T-helper 1 cell treated with Interleukin-12 subunit alpha and Interleukin-12 subunit beta and Interleukin-4 antibody, amounts not matched to agents 30 μg/mL and 1 μg/mL, for 36 hours (primary cell): ENCODE data around the gene CIP2A.
A peak's percentile ranks its signal among the peaks of the same experiment; 100 is the strongest.
"Not testable (repeated sequence)": the region's sequence is repeated elsewhere in the genome, so short reads cannot be mapped to it uniquely, and the experiment has no call there.

Experiments
- H3K27ac Mint-ChIP-seq: one replicate; pipeline ENCODE4 v1.8.0; 2021; ENCODE audit warnings: mild to moderate bottlenecking, mixed read lengths
- H3K27me3 Mint-ChIP-seq: one replicate; pipeline ENCODE4 v1.8.0; 2021; ENCODE audit warnings: low read depth, mixed read lengths
- H3K36me3 Mint-ChIP-seq: one replicate; pipeline ENCODE4 v1.8.0; 2021; ENCODE audit warnings: low read depth, mixed read lengths
- H3K4me1 Mint-ChIP-seq: one replicate; pipeline ENCODE4 v1.8.0; 2021; ENCODE audit warnings: low read depth, mixed read lengths
- H3K4me3 Mint-ChIP-seq: one replicate; pipeline ENCODE4 v1.8.0; 2021; ENCODE audit warnings: mild to moderate bottlenecking, moderate library complexity, mixed read lengths
- H3K9me3 Mint-ChIP-seq: one replicate; pipeline ENCODE4 v1.8.0; 2021; ENCODE audit warnings: mixed read lengths

Gene CIP2A

DNA sequence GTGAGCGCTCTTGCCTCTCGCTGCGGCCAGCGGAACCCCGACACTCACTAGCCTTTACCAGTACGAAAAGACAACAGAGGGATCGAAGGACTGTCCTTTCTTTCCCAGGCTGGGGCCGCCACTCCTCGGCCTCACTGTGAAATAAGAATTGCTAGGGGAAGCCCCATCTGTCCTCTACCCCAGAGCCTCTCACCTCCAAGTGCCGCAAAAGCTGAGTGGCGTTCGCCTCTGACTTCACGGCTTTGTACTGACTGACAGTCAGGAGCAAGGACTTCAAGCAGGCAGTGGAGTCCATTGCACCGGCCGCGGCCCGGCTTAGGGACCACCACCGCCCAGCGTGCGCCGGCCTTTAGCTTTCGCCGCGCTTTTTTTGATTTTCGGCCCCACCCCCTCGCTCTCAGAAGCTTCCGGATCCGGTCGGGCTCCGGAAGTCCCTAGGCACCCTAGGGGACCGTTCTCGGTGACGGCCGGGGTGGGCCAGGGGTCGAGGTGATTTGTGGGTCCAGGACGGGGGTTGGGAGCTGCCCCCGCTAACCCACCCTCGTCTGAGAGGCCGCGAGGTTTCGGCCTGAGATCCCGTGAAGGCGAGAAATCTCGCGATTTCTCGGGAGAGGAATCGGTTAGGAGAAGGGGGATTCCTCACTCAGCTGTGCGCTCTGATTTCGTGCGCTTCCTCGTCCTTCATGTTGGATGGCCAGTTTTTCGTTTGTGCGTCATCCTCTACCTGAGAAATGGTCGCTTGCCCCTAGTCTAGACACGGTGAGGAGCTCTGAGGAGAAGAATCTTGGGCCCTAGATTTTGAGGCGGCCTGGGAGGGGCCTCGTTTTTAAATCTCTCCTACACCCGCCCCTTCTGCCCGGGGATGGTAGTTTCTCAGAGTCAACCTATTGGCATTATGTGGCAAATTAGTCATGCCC, at the start of gene CIP2A, which contains the start of gene DZIP3:
Gene CIP2A, minus strand, starts transcription at position 358 of the 917 bp plus-strand sequence. Its CDS starts 63 bp downstream, at position 295.
Gene DZIP3, plus strand, starts transcription at position 642 of the 917 bp plus-strand sequence. CDS start 15,685 bp downstream, outside the sequence.
- Mint-ChIP-seq H3K27me3 (no peaks in the 10 kb centered on the region), H3K36me3 (peaks cover 1% of the 10 kb centered on the region), H3K4me1 (peaks cover 50% of the 10 kb centered on the region), H3K27ac (peak within 1 kb of the TSS; percentile 99), H3K9me3 (no peaks in the 10 kb centered on the region), H3K4me3 (peak within 1 kb of the TSS; percentile 99)

DNA sequence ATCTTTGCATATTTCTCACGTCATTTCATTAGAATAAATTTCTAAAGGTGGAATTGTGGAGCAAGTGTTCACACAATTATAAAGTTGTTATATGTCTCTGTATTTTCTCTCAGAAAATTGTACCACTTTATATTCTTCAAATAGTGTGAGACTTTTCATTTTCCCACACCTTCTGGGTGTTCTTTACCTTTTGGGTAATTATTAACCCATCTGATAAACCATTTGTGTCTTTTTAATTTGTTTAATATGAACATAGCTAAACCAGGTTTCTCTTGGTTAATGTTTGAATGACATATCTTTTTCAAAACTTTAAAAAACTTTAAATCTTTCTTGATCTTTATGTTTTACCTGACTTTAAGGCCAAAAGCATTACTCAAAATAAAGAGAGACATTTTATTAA, 40.7 kb upstream of the CIP2A start:
- Mint-ChIP-seq H3K4me3 (no peak overlapping the region), H3K36me3 (peaks cover 3% of the 10 kb centered on the region), H3K4me1 (peaks cover 1% of the 10 kb centered on the region), H3K27ac (no peak overlapping the region), H3K27me3 (no peaks in the 10 kb centered on the region), H3K9me3 (no peaks in the 10 kb centered on the region)

DNA sequence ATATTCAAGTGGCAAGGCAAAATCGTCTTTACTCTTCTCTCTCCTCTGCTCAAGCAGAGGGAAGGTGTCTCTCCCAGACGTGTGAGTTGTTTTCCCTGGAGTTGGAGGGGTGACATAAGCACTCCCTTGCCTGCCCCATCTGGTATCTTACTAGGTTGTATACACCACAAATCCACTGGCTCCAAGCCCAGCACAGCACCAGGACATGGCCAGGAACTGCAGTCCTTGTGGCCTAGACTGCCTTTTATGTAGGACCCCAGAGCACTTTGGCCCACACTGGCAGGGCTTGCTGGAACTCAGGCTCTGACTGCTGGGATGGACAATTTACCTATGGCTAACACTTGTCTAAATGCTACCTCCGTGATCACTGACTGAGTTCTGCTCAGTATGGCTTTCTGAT, 34.3 kb upstream of the CIP2A start:
- no peaks in the 10 kb centered on the region for H3K4me1 Mint-ChIP-seq
- no peak overlapping the region for H3K27ac Mint-ChIP-seq
- H3K4me3 Mint-ChIP-seq: no peak overlapping the region
- H3K9me3 Mint-ChIP-seq: peaks cover 4% of the 10 kb centered on the region
- peaks cover 8% of the 10 kb centered on the region for H3K36me3 Mint-ChIP-seq
- H3K27me3 Mint-ChIP-seq: no peaks in the 10 kb centered on the region

DNA sequence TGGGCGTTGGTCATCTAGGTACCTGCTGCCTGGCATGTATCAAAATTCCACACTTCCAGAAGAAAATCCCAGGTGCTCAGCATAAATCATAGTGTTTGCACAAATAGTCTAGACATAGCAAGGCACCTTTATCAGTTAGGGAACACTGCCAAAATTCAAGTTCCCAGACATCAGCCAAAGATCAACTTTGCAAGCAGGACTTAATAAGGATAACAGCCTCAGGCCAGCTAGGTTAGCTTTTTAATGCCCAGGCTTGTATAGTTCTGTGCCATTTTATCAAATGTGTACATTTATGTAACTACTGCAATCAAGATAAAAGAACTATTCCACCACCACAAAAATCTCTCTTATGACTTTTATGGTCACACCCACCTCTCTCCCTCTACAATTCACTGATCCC, 31.0 kb upstream of the CIP2A start:
- Mint-ChIP-seq H3K4me1 (no peaks in the 10 kb centered on the region), H3K36me3 (peaks cover 8% of the 10 kb centered on the region), H3K27ac (no peak overlapping the region), H3K27me3 (no peaks in the 10 kb centered on the region), H3K4me3 (no peak overlapping the region), H3K9me3 (peaks cover 4% of the 10 kb centered on the region)

DNA sequence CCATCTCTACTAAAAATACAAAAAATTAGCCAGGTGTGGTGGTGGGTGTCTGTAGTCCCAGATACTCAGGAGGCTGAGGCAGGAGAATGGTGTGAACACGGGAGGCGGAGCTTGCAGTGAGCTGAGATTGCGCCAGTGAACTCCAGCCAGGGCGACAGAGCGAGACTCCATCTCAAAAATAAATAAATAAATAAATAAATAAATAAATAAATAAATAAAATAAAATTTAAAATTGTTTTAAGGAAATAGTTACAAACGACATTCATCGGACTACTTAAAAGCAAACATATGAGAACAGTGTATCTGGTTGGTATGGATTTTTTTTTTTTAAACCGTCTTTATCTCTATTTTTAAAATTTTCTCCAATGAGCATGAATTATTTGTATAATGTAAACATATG, 26.9 kb upstream of the CIP2A start:
- H3K4me3 Mint-ChIP-seq, H3K4me1 Mint-ChIP-seq, H3K9me3 Mint-ChIP-seq, H3K36me3 Mint-ChIP-seq, H3K27me3 Mint-ChIP-seq, H3K27ac Mint-ChIP-seq: not testable (repeated sequence)

DNA sequence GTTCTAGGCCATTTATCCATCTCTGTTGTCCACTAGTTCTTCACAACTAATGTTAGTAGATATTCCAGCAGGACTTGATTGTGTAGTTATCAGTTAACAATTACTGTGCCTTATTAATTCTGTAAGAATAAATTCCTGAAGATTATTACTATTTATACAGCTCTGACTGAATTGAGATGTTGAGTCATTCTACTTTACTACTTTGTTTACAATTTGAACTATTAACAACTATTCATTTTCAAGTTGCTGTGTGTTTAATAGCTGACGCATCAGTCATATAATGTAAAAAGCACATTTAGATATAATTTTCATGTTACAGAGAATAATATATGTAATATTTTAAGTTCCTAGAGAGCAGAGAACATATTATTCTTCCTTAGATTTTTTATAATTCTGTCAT, 21.4 kb upstream of the CIP2A start:
- peaks cover under 1% of the 10 kb centered on the region for H3K4me1 Mint-ChIP-seq
- H3K36me3 Mint-ChIP-seq: peaks cover 4% of the 10 kb centered on the region
- no peak overlapping the region for H3K4me3 Mint-ChIP-seq
- H3K9me3 Mint-ChIP-seq: no peaks in the 10 kb centered on the region
- no peak overlapping the region for H3K27ac Mint-ChIP-seq
- no peaks in the 10 kb centered on the region for H3K27me3 Mint-ChIP-seq

DNA sequence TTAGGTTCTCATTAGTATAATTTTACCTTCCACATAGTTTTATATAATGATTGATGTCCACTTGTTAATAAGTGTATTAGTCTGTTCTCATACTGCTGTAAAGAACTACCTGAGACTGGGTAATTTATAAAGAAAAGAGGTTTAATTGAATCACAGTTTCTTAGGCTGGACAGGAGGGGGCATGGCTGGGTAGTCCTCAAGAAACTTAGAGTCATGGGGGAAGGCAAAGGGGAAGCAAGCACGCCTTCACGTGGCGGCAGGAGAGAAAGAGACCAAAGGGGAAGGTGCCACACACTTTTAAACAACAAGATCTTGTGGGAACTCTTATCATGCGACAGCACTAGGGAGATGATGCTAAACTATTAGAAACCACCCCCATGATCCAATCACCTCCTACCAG, 19.5 kb upstream of the CIP2A start:
- Mint-ChIP-seq H3K4me3 (no peak overlapping the region), H3K9me3 (no peaks in the 10 kb centered on the region), H3K27me3 (no peaks in the 10 kb centered on the region), H3K4me1 (peaks cover 16% of the 10 kb centered on the region), H3K36me3 (peaks cover 5% of the 10 kb centered on the region), H3K27ac (no peak overlapping the region)

DNA sequence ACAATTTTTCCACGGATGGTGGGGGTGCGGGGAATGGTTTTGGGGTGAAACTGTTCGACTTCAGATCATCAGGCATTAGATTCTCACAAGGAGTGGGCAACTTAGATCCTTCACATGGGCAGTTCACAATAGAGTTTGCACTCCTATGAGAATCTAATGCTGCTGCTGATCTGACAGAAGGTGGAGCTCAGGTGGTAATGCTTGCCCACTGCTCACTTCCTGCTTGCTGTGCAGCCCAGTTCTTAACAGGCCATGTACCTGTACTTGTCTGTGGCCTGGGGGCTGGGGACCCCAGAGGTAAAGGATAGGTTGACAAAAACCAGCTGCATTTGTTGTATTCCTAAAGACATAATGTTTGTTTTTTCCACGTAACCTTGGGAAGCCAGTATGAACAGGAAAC, 16.3 kb upstream of the CIP2A start:
- Mint-ChIP-seq H3K4me3 (no peak overlapping the region), H3K36me3 (peaks cover 11% of the 10 kb centered on the region), H3K4me1 (peaks cover 36% of the 10 kb centered on the region), H3K9me3 (peaks cover 5% of the 10 kb centered on the region), H3K27ac (peak overlapping the region; percentile 21), H3K27me3 (no peaks in the 10 kb centered on the region)

DNA sequence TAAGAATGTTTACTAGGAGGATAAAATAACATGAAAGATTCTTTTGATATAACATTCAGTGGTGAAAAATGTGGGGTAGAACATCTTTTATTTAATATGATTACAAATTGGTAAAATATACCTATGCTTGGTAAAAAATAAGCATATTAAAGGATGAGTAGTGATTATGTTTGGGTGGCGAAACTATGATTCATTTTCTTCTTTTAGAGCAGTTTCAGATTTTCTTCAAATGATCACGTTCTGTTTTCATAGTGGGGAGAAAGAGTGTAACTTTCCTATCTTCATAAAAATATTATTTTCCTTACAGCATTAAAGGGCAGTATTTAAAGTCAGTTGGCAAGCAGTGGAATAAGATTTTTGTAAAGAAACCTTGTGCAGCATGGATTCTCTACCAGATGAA, 15.8 kb upstream of the CIP2A start:
- Mint-ChIP-seq H3K27me3 (no peaks in the 10 kb centered on the region), H3K4me1 (peaks cover 36% of the 10 kb centered on the region), H3K36me3 (peaks cover 11% of the 10 kb centered on the region), H3K4me3 (no peak overlapping the region), H3K27ac (no peak overlapping the region), H3K9me3 (peaks cover 5% of the 10 kb centered on the region)

DNA sequence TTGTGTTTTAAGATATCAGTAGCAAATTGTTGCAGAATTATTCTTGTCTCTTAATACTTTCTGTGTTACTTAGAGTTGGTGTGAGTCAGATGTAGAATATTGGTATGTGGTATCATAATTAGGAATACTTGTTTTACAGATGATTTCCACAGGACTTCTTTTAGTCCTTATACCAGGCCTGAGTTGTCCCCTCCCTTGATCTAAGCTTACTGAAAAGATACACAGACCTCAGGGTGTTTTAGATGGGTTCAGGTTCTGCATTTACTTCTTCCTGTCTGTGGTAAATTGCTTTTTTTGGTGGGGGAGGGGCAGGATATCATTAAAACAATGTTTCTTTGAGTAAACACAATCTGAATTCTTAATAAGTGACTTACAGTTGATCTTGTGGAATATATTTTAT, 14.5 kb upstream of the CIP2A start:
- Mint-ChIP-seq H3K4me3 (peak overlapping the region; percentile 45), H3K27me3 (no peaks in the 10 kb centered on the region), H3K36me3 (peaks cover 11% of the 10 kb centered on the region), H3K4me1 (peaks cover 36% of the 10 kb centered on the region), H3K9me3 (peaks cover 5% of the 10 kb centered on the region), H3K27ac (peak overlapping the region; percentile 73)

DNA sequence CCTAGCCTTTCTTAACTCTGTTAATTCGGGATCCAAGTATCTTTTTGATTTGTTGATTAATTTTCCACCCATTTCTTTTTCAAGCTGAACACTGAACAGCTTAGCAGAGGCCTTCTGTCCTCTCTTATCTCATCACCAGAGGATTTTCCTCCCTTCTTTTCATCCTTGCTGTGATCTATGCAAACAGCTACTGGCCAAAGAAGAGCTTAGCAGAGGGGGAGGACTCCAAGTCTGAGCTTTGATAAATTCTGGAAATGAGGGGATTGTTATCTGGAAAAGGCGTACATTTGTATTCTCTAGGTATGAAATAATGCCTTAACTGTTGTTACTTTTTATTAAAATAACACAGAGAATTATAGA, 13.7 kb upstream of the CIP2A start:
- no peaks in the 10 kb centered on the region for H3K27me3 Mint-ChIP-seq
- H3K4me3 Mint-ChIP-seq: peak overlapping the region; percentile 59
- H3K9me3 Mint-ChIP-seq: peaks cover 5% of the 10 kb centered on the region
- peaks cover 36% of the 10 kb centered on the region for H3K4me1 Mint-ChIP-seq
- peak overlapping the region; percentile 73 for H3K27ac Mint-ChIP-seq
- peaks cover 11% of the 10 kb centered on the region for H3K36me3 Mint-ChIP-seq

DNA sequence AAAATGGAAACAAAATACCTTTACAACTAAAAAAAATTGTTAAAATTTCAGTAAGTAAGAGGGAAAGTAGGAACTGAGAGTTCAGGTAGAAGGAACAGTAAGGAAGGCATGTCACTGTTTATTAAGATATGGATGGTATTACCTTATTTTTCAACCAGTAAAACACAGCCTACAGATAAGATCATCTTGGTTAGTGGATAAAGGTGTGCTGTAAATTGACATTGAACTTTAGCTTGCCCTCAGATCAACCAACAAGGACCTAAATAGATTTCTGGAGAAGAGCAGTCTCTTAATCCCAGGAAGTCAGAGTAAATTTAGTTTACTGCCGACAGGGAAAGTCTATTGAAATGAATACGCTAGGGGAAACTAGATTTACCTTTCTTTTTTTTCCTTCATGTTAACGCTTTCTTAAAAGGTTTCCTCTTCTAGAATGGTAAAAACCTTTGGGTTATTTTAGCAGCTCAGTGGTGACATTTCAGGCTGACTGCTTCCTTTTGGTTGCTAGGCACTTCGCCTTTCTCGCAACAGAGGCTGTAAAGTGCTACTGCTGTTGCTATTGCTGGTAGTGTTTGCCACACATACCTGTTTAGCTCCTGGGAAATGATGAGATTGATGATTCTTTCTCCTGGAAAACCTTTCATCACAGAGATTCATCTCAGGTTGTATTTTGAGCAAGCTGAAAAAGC, 13.2 kb upstream of the CIP2A start:
- peaks cover 36% of the 10 kb centered on the region for H3K4me1 Mint-ChIP-seq
- H3K27me3 Mint-ChIP-seq: no peaks in the 10 kb centered on the region
- peaks cover 9% of the 10 kb centered on the region for H3K36me3 Mint-ChIP-seq
- peak overlapping the region; percentile 59 for H3K4me3 Mint-ChIP-seq
- peaks cover 5% of the 10 kb centered on the region for H3K9me3 Mint-ChIP-seq
- peak overlapping the region; percentile 73 for H3K27ac Mint-ChIP-seq

DNA sequence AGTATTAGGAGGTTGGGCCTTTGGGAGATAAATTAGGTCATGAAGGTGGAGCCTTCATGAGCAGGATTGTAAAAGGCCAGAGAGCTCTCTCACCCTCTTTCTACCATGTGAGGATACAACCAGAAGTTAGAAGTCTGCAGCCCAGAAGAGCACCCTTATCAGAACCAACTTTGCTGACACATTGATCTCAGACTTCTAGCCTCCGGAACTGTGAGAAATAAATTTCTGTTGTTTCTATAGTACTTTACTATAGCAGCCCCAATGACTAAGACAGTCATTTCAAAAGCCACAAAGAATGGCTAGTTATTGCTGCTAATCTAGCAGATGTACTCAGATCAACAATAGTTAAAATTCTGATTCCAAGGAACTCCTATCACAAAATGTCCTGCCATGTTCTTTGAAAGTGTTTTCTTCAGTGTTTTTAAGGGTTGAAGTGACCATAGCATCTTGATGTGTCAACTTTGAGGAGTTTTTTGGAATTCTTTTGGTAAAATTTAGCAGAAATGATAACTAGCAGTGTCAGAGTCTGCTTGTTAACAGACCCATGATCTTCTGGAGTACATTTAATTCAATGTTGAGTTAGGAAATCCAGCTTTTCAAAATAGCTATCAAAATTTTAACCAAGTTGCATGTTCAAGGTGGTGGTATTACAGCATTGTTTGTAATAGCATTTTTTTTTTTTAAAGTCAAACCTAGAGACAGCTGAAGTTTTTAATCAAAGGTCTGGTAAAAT, 10.6 kb upstream of the CIP2A start:
- H3K9me3 Mint-ChIP-seq: peaks cover 5% of the 10 kb centered on the region
- H3K27me3 Mint-ChIP-seq: no peaks in the 10 kb centered on the region
- no peak overlapping the region for H3K27ac Mint-ChIP-seq
- no peak overlapping the region for H3K4me3 Mint-ChIP-seq
- peaks cover 32% of the 10 kb centered on the region for H3K4me1 Mint-ChIP-seq
- H3K36me3 Mint-ChIP-seq: peaks cover 5% of the 10 kb centered on the region

DNA sequence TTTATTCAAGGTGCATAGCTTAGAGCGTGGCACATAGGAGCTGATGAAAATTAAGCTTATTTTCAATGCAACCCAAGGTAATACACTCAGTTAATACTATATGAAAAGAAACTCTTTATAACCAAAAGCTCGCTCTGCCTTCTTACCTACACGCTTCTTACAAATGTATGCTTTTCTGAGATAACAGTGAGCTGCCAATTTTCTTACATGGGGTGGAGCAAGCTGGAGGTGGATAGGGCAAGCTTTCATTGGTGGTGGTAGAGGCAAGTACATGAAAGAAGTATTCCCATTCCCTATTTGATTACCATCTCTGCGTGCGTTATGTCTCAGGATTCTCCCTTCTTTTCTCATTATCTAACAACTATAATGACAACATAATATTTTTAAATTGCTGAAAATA, 9.1 kb upstream of the CIP2A start:
- Mint-ChIP-seq H3K4me3 (no peak overlapping the region), H3K36me3 (peaks cover 5% of the 10 kb centered on the region), H3K27ac (no peak overlapping the region), H3K9me3 (peaks cover 5% of the 10 kb centered on the region), H3K4me1 (peaks cover 21% of the 10 kb centered on the region), H3K27me3 (no peaks in the 10 kb centered on the region)
